NCI-H774 (cell line): ENCODE data around the gene STOML3.
"Not testable (repeated sequence)": the region's sequence is repeated elsewhere in the genome, so short reads cannot be mapped to it uniquely, and the experiment has no call there.

Experiments used
- DNase-seq: peaks from one replicate; lab custom pipeline; 2025; lab: John Stamatoyannopoulos, UW

Gene STOML3, protein sequence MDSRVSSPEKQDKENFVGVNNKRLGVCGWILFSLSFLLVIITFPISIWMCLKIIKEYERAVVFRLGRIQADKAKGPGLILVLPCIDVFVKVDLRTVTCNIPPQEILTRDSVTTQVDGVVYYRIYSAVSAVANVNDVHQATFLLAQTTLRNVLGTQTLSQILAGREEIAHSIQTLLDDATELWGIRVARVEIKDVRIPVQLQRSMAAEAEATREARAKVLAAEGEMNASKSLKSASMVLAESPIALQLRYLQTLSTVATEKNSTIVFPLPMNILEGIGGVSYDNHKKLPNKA

DNA sequence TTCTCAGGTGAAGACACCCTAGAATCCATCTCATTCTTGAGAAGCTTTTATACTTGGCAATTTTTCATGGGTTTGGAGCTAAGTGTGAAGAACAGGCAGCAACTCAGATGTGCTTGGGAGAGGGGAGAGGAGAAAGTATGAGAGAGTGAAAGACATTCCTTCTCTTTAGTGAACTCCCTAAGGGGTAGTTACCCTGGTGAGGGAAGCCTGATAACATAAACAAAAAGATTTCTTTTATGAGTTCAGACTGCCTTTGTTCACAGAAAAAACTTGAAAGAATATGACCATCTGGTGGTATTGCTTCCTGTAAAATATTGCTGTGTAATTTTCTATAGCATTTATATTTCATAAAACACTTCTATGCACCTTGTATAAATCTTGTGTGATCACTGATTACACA lies at the start of gene STOML3:
STOML3 (minus strand) TSS at position 139 of the 400 bp plus-strand sequence; CDS start at position 29, 110 bp downstream.
- no peak for DNase-seq

DNA sequence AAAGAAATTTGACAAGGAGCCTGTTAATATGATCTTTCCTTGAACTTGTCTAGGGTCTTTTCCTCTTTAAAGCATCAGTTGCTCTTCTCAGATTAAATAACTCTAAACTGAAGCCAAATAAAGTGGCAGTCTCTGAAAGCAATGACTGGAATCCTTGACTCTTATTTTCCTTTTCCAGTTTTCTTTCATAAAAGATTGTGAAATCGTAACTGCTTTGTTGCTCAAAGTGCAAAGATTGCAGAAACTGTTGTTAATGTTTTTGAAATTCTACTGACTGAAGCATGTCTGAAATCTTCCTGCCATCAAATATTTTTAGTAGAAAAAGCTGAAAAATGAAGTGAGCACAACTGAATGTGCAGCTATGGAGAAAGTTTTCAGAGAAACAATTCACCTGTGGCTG lies 49.6 kb upstream of the STOML3 start:
- no peak for DNase-seq

DNA sequence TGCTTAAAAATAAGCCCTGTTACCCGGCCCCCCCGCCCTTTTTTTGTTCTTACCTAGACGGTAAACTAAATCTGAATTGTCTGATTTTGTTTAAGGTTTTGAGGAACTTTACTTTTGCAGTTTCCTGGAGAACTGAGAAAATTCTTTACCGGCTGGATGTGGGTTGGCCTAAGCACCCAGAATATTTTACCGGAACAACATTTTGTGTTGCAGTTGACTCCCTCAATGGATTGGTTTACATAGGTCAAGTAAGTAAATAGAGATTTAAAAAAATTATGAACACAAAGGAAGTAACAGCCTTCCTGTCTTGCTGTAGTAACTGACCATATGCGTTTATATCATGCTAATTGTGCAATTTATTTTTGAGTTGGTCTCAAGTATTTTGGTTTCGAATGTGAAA lies 48.4 kb upstream of the STOML3 start:
- DNase-seq: no peak

DNA sequence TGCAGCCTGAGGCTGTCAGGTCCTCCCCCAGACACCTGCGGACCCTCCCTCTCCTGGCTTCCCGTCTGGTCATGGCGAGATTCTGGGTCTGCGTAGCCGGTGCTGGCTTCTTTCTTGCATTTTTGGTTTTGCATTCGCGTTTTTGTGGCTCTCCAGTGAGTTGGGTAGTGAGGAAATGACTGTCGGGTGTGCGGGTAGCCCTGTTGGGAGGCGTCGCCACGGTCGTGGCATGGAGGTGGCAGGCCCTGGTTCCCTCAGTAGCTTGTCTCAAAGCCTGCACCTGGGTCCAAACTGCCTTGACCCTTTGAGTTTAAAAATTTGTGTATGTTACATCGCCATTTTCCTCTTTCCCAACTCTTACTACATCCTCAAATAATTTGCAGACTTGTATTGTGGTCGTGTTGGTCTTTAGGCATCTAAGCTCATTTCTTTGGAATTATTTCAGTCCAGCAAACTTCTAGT lies 48.0 kb upstream of the STOML3 start:
- no peak for DNase-seq

DNA sequence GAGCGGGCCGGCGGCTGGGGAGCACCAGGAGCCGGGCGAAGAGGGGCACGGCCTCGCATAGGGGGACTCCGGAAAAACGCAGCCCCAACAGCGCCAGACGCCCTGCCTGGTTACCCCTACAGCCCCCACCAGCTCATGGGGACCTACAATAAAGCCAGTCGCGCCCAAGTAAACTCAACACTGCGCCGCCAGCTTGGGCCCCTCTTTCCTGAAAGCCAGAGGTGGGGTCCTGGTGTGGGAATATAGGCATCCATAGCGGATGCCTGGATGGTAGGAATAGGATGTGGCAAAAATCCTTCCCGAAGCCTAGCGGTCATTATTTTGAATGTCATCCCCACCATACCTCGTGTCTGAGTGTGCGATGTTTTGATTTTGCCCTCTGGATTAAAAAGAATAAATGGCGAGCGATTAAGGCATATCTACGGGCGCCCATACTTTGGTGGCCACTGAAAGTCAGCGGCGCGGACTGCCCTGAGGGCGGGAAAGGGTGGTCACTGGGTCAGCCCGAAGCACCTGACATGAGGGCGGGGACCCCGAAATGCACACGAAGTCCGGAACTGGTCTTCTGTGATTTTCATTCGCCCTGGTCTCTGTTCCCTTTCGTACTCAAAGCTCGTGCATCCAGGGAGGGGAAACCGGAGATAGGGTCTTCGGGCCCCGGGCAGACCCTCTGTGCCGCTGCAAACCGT lies 47.4 kb upstream of the STOML3 start, which contains the start of the genes NHLRC3 and PROSER1:
NHLRC3 (plus strand) TSS at position 577 of the 689 bp plus-strand sequence. CDS start 184 bp downstream, outside the sequence.
PROSER1 (minus strand) TSS at position 210 of the 689 bp plus-strand sequence. CDS start 847 bp downstream, outside the sequence.
- peak; percentile 81 for DNase-seq

DNA sequence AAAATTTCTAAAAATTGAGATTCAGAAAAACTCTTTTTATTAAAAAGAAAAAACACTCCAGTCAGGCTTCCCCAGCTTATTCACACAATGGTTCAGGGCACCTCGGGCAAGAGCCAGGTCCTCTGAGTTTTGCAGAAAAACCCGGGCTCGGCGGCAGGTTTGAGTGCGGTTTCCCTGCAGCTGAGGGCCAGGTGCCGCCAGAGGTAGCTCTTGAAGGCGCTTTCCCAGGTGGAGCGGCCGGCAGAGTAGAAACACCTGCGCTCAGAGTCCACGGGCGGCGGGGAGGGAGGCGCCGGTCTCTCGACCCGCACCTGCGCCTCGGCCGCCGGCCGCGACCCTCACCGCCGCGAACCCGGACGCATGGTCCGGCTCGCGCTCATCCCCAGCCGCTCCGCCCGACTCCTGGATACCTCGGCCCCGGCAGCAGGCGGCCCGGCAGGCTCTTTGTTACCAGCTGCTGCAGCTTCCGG lies 46.8 kb upstream of the STOML3 start:
- no peak for DNase-seq

DNA sequence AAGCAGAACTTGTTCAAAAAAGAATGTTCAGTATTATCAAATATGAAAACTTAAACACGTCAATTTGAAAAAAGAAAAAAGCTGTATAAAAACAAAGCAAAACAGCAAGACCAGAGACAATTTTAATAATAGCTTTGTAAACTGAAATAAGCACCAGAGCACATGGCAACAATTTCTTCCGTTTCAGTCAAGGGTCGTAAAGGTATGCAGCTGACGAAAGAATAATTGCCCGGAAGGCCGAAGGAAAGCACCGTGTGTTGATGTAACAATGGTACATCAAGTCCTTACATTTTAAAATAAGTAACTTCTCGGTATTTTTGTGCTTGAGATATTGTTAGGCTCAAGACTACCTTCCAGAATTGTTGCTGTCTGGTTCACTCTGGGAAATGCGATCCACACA lies 45.6 kb upstream of the STOML3 start:
- no peak for DNase-seq

DNA sequence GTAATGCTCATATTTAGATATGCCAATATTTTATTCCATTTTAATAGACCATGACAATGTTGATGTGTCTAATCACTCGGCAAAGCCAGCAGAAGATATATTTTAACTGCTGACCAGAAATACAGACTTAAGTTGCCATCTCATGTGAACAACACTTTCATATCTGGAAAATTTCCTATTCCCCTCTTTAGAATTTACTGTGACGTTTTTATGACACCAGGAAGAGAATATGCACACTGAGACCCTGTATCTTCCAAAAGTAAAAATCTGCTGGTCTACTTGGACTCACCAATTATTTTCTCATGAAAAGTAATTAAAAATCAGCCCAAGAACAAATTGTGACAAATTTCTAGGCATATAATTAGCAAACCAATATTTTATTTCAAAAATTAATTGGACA lies 45.2 kb upstream of the STOML3 start:
- no peak for DNase-seq

DNA sequence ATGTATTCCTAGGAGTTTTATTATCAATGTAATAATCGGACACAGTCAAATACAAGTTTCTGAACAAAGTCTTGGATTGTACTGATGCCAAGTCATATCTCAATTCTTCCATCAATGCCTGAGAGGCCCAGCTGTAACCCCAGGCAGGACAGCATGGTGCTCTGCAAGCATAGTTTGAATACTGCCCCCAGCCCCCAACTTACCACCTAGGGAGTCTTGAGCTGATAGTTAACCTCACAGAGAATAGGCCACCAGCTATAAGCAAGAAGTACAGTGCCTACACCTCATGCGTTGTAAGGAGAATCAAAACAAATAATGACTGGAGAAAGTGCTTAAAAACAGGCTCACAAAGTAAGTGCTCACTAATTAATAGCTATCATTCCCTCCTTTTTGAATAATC lies 44.6 kb upstream of the STOML3 start:
- DNase-seq: no peak

DNA sequence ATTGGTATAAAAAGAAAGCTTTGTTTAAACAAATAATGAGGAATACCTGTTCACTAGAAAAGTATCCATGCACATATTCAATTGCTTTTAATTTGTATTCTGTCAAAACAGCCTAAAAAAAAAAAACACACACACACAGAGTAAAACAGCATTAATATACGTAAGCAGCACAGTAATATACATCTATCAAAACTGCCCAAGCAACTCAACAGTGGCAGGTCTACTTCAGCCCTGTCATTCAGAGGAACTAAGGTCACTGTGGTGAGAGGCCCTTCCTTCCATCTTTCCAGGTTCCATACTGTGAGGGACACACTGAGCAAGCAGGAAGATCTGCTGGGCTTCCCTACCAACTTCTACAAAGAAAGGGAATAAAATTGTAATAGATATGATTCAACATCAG lies 43.5 kb upstream of the STOML3 start:
- DNase-seq: no peak

DNA sequence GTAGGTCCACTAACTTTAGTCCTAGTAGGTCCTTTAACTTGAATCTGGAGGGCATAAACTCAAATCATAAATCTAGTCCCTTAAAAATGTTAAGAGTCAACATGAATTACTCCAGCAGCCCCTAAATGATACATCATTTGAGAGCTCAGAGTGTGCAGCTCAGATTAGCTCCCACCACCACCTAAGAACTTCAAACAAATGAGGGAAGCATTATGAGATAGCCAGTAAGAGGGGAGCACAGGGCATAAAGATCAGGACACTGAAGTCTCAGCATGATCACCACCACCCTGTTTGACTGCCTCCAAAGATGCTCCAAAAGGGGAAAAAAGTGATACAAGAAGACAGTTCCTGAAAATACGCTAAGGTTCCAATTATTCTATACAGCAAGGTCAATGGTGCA lies 41.5 kb upstream of the STOML3 start:
- no peak for DNase-seq

DNA sequence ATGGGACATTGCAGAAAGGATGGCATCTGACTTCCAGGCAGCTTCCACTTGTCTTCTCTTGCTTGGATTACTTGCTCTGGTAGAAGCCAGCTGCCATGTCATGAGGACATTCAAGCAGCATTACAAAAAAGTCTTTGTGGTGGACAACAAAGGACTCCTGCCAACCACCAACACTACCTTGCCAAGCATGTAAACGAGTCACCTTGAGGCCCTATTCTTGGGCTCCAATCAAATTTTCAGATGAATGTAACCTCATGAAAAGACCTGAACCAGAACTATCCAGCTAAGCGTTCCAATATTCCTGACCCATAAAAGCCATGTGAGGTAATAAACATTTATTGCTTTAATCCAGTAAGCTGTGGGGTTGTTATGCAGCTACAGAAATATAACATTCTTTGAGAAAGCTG lies 34.8 kb upstream of the STOML3 start:
- DNase-seq: no peak

DNA sequence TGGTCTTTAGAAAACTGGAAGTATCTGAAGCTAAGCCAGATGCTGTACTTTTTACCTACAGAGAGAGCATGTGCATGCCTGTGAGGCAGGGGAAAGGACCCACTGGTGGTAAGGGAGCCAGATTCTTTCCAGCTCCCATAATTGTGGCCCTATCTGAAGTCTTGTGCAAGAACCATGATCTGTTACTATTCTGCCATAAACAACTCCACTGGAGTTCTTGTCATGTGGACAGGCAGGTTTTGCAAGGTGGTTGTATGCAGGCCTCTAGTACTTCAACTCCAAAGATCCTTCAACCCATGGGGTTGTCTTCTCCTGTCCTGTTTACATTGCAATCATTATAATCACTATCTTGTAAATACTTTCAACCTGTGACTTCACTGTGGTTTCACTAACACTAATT lies 33.1 kb upstream of the STOML3 start:
- no peak for DNase-seq

DNA sequence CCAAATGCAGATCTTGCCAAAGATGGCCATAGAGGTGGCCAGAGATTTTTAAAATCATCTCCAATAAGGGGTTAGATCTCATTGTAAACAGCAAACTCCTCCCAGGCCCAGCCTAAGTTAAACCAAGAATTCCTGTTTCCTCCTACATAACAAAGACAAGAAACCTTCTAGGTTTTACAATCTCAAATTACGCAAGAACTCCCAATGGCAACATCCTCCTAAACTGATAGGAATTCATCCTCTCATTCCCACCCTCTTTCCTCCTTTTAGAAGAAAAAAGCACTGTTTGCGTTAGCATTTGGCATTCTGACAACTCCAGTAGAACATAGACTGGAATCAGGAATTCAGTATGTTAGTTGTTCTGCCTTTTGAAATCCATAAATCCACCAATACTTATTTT lies 32.7 kb upstream of the STOML3 start:
- DNase-seq: no peak

DNA sequence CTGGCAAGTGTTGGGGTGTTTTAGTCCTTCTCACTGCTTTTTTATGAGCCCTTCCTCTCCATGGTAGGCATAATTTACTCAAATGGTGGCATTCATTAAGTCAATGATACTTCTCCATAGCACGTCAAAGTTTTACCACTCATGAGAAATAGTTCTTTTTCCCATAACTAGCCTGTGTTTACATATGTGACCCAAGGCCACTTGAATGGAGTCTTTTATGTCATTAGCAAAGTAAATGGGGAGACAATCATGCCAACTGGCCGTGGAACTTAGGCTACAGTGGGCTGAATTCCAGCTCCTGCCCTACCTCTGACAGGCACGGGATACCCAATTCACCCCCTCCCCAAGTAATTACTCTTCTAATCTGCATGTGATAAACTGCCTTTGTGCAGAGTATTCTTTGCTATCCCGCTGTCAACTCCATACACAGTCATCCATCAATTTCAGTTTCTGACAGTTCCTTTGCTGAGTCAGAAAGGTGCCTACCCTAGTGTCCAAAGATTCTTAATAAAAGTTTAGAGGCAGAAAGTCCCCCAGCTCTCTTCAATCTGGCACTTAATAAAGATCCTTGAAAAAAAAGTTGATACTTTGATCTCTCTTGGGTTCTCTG lies 30.3 kb upstream of the STOML3 start:
- DNase-seq: peak; percentile 8

DNA sequence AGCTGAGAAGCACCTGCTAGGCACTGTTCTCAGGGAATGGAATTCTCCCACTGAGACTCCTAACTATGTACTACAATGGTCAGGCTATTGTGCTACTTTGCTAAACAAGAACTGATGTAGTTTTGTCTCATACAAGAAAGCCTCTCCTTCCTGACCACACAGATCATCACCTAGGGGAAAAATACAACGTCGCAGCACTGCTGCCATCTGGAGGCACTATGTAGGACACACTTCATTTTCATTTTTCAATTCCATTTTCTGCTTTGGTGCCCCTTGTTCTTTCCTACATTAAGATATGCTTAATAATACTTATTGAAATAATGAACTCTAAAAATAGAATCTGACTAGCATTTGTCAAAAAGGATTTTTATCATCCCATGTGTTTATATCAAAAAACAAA lies 26.2 kb upstream of the STOML3 start:
- no peak for DNase-seq

DNA sequence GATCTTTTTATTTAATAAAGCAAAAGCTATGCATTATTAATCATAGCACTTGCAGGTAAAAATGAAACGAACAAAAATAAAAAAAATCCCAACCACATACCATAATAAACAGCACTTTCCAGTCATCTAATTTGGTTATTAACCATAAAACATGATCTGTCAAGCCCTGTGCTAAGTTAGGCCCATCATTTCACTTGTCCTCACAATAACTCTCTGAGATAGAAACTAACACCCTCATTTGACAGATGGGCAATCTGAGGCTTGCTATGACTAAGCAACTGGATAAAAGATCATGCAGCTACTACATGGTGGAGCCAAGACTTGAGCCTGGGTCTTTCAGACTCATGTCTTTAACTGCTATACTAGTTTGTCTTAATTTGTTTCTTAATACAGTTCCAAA lies 25.5 kb upstream of the STOML3 start:
- DNase-seq: no peak

DNA sequence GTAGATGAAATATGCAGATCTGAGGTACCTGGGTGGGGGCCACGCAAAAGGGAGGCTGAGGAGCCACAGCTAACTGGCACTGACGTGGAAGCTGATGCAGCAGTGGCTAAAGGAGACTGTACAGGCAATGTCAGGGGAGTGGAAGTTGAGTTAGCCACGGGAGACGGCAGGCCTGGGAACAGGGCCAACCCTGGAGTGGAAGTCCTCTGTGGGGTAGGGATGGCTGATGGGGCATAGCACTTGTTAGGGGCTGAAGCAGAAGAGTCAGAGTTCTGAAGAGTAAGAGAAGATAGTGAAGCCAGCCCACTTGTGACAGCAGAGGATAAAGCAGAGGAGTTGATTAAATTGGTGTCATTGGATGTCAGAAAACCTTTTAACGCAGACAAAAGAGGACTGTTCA lies 22.8 kb upstream of the STOML3 start:
- DNase-seq: no peak

DNA sequence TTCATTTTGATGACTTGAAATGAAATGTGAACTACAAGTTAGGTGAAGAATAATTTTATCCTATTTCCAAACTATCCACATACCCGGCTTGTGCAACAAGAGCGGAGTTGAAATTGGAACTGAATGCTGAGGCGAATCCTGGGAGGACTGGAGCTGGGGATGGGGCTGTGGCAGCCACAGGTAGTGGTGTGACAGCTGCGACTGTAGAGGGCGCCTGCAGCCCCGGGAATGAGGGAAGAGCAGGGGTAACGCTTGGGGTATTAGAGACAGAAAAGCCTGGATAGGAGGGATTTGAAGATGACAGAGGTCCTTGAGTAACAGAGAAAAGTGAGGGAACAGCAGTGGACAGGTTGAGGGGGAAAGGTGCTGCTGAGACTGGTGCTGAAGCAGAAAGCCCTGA lies 22.0 kb upstream of the STOML3 start:
- no peak for DNase-seq

DNA sequence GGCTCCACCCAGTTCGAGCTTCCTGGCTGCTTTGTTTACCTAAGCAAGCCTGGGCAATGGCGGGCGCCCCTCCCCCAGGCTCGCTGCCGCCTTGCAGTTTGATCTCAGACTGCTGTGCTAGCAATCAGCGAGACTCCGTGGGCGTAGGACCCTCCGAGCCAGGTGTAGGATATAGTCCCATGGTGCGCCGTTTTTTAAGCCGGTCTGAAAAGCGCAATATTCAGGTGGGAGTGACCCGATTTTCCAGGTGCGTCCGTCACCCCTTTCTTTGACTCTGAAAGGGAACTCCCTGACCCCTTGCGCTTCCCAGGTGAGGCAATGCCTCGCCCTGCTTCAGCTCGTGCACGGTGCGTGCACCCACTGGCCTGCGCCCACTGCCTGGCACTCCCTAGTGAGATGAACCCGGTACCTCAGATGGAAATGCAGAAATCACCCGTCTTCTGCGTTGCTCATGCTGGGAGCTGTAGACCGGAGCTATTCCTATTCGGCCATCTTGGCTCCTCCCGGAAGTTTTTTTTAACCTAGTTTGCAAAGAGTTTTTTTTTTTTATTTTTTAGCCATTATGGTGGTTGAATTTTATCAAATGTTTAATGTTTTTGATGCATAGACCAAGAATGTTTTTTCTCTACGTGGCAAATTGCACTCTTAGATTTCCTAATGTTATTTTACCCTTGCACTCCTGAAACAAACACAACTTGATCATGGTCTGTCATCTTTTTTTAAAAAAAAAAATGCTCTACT lies 15.9 kb upstream of the STOML3 start:
- not testable (repeated sequence) for DNase-seq

DNA sequence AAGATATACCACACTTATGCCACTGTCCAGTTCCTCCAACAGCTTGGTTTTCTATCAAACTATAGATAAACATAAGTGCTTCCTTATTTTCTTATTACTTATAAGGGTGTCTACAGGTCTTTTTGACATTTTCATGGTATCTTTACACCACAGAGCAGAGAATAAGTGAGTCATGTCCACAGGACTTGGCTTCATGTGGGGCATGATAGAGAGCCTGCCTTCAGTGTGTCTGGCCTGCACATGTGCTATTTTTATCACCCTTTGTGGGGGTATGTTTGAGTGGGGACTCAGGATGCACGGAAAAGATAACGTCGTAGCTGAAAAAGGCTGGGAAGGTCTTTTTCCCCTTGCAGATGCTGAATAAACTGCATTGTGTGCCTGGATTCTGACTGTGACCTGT lies 8.1 kb upstream of the STOML3 start:
- DNase-seq: no peak

DNA sequence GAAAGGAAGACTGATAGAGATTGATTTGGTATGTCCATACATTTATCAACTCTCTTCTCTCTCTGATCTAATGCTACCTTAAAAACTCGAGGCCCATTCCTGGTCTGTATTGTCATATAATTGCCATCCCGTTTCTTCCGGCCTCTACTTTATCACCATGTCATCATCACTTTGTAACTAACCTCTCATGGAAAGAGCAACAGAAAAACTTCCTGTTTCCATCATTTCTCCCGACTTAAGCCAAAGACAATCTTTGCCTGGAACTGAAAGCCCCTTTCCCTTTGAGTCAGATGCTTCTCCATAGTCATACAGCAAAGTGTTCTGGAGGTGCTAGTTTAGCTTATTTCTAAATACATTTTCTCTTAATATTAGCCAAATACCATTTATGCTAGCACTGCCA lies 2.8 kb upstream of the STOML3 start:
- no peak for DNase-seq
